Measurements from ENCODE around the gene MRPL49.

The MRPL49 gene

DNA sequence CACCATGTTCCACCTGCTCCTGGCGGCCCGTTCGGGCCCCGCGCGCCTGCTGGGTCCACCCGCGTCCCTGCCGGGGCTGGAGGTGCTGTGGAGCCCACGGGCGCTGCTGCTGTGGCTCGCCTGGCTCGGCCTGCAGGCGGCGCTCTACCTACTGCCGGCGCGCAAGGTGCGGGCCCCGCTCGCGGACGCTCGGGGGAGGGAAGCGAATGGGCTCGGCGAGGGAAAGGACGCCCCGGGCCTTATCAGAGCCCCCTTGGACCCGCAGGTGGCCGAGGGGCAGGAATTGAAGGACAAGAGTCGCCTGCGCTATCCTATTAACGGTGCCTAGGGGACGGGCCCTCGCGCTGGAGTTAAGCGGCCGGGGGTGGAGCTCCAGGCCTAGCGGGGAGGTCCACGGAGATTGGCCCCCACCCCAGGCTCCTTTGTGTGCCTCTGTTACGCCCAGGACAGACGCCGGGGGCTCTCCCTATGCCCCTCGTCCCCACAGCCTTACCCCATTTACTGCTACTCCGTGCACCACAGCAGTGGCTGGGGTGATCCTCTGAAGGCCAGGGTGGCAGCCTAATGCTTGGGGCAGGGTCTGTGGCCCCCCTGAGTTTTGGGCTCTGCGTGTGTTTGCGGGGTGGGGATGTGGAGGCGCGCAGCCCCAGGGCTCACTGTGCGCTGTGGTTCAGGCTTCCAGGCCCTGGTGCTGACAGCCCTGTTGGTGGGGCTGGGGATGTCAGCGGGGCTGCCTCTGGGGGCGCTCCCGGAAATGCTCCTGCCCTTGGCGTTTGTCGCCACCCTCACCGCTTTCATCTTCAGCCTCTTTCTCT is 9.4 kb upstream of the MRPL49 start:
- no peaks in the 10 kb centered on the region for H3K9me3 ChIP-seq (ENCODE audit: control insufficient read depth in 2 of 2, low read length in 2 of 2)
- H3K27ac ChIP-seq (ENCODE audit: low read length): peak overlapping the region; percentile 53
- peak overlapping the region; percentile 68 to 70 for H3K9ac ChIP-seq (ENCODE audit: low read length in 2 of 2)
- H3K27me3 ChIP-seq (ENCODE audit: control insufficient read depth in 1 of 2, insufficient read depth in 2 of 2, low read length in 2 of 2): no peaks in the 10 kb centered on the region
- H3K4me3 ChIP-seq (ENCODE audit: low read length in 2 of 2): peak overlapping the region; percentile 62 to 74
- peaks cover 53% of the 10 kb centered on the region for H3K4me1 ChIP-seq (ENCODE audit: control insufficient read depth, insufficient read depth, low read length)
- peaks cover 7 to 20% of the 10 kb centered on the region in 2 donors for H3K36me3 ChIP-seq (ENCODE audit: control insufficient read depth in 2 of 2, insufficient read depth in 2 of 2, low read length in 2 of 2)

GRCh38 chr11:65113361-65113756 is 8.8 kb upstream of the MRPL49 start:
- peaks cover 53% of the 10 kb centered on the region for H3K4me1 ChIP-seq (ENCODE audit: control insufficient read depth, insufficient read depth, low read length)
- peaks cover 7 to 14% of the 10 kb centered on the region in 2 donors for H3K36me3 ChIP-seq (ENCODE audit: control insufficient read depth in 2 of 2, insufficient read depth in 2 of 2, low read length in 2 of 2)
- H3K4me3 ChIP-seq (ENCODE audit: low read length in 2 of 2): peak overlapping the region in 1 of 2 donors; percentile 74
- H3K9ac ChIP-seq (ENCODE audit: low read length in 2 of 2): peak overlapping the region in 1 of 2 donors; percentile 68
- no peak overlapping the region for H3K27ac ChIP-seq (ENCODE audit: low read length)
- no peaks in the 10 kb centered on the region for H3K27me3 ChIP-seq (ENCODE audit: control insufficient read depth in 1 of 2, insufficient read depth in 2 of 2, low read length in 2 of 2)
- H3K9me3 ChIP-seq (ENCODE audit: control insufficient read depth in 2 of 2, low read length in 2 of 2): no peaks in the 10 kb centered on the region

DNA sequence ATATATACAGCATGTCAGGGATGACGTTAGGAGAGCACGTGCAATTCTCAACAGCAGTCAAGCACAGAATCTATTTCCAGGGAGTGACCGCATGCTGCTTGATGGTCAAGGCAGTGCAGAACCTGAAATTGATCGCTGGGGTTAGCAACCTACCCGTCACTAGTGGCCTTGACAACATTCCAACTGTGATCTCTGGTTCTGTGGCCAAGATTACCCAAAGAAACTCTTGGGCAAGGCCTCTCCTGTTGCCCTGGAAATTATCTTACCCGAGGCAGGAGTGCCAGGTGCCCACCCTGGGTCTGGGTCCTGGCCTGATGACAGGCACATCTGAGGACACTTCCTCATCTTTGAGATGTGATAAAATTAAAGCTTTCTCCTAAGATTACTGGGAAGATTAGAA is 8.3 kb upstream of the MRPL49 start:
- no peak overlapping the region for H3K9ac ChIP-seq (ENCODE audit: low read length in 2 of 2)
- H3K4me1 ChIP-seq (ENCODE audit: control insufficient read depth, insufficient read depth, low read length): peaks cover 53% of the 10 kb centered on the region
- no peaks in the 10 kb centered on the region for H3K27me3 ChIP-seq (ENCODE audit: control insufficient read depth in 1 of 2, insufficient read depth in 2 of 2, low read length in 2 of 2)
- peaks cover 5 to 13% of the 10 kb centered on the region in 2 donors for H3K36me3 ChIP-seq (ENCODE audit: control insufficient read depth in 2 of 2, insufficient read depth in 2 of 2, low read length in 2 of 2)
- H3K4me3 ChIP-seq (ENCODE audit: low read length in 2 of 2): no peak overlapping the region
- H3K9me3 ChIP-seq (ENCODE audit: control insufficient read depth in 2 of 2, low read length in 2 of 2): no peaks in the 10 kb centered on the region
- no peak overlapping the region for H3K27ac ChIP-seq (ENCODE audit: low read length)

DNA sequence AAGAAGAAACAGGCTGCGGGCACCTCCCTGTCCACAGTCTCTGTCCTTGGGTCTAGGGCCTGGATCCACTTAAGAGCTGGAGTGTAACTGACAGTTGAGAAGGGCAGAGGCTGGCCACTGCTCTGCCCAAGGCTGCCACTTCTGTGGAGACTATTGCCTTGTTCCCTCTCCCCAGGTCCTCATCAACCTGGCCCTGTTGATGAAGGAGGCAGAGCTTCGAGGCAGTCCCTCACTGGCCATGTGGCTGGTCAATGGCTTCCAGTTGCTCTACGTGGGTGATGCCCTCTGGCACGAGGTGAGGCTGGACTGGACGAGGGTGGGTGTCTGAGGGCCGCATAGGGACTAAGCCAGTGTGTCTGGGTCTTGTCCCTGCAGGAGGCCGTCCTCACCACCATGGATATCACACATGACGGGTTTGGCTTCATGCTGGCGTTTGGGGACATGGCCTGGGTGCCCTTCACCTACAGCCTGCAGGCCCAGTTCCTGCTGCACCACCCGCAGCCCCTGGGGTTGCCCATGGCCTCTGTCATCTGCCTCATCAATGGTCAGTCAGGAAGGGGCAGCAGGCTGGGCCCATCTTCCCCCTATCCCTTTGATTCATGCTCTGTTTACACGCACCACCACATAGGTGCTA is 7.5 kb upstream of the MRPL49 start:
- Histone ChIP-seq H3K36me3 (ENCODE audit: control insufficient read depth in 2 of 2, insufficient read depth in 2 of 2, low read length in 2 of 2) (peaks cover 2 to 15% of the 10 kb centered on the region in 2 donors), H3K4me1 (ENCODE audit: control insufficient read depth, insufficient read depth, low read length) (peaks cover 53% of the 10 kb centered on the region)

DNA sequence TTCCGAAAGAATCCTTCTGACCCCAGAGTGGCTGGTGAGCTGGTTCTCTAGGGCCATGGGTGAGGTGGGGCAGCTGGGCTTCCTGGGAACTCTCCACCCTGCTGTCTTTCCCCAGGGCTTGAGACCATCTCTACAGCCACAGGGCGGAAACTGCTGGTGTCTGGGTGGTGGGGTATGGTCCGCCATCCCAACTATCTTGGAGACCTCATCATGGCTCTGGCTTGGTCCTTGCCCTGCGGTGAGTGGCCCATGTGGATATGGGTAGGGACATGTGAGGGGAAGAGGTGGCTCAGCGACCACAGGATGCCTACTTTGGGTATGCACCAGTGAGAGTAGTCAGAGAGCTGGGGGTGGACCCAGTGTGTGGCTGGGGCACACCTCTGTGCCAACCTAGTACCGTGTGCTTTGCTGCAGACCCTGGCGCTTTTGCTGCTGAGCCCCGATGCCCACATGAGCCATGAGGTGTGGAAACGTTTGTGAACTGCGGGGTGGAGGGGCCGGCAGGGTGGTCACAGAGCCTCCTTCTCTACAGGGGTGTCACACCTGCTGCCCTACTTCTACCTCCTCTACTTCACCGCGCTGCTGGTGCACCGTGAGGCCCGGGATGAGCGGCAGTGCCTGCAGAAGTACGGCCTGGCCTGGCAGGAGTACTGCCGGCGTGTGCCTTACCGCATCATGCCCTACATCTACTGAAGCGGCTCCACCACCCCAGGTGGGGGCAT is 6.6 kb upstream of the MRPL49 start:
- peaks cover 10 to 24% of the 10 kb centered on the region in 2 donors for H3K36me3 ChIP-seq (ENCODE audit: control insufficient read depth in 2 of 2, insufficient read depth in 2 of 2, low read length in 2 of 2)
- no peaks in the 10 kb centered on the region for H3K27me3 ChIP-seq (ENCODE audit: control insufficient read depth in 1 of 2, insufficient read depth in 2 of 2, low read length in 2 of 2)
- no peaks in the 10 kb centered on the region for H3K9me3 ChIP-seq (ENCODE audit: control insufficient read depth in 2 of 2, low read length in 2 of 2)
- H3K9ac ChIP-seq (ENCODE audit: low read length in 2 of 2): no peak overlapping the region
- no peak overlapping the region for H3K4me3 ChIP-seq (ENCODE audit: low read length in 2 of 2)
- H3K27ac ChIP-seq (ENCODE audit: low read length): no peak overlapping the region
- peaks cover 55% of the 10 kb centered on the region for H3K4me1 ChIP-seq (ENCODE audit: control insufficient read depth, insufficient read depth, low read length)

More for the DNA sequence above, 7.5 kb upstream of the MRPL49 start:
- Histone ChIP-seq H3K9me3 (ENCODE audit: control insufficient read depth in 2 of 2, low read length in 2 of 2) (no peaks in the 10 kb centered on the region), H3K9ac (ENCODE audit: low read length in 2 of 2) (no peak overlapping the region), H3K27me3 (ENCODE audit: control insufficient read depth in 1 of 2, insufficient read depth in 2 of 2, low read length in 2 of 2) (no peaks in the 10 kb centered on the region), H3K27ac (ENCODE audit: low read length) (no peak overlapping the region), H3K4me3 (ENCODE audit: low read length in 2 of 2) (no peak overlapping the region)

DNA sequence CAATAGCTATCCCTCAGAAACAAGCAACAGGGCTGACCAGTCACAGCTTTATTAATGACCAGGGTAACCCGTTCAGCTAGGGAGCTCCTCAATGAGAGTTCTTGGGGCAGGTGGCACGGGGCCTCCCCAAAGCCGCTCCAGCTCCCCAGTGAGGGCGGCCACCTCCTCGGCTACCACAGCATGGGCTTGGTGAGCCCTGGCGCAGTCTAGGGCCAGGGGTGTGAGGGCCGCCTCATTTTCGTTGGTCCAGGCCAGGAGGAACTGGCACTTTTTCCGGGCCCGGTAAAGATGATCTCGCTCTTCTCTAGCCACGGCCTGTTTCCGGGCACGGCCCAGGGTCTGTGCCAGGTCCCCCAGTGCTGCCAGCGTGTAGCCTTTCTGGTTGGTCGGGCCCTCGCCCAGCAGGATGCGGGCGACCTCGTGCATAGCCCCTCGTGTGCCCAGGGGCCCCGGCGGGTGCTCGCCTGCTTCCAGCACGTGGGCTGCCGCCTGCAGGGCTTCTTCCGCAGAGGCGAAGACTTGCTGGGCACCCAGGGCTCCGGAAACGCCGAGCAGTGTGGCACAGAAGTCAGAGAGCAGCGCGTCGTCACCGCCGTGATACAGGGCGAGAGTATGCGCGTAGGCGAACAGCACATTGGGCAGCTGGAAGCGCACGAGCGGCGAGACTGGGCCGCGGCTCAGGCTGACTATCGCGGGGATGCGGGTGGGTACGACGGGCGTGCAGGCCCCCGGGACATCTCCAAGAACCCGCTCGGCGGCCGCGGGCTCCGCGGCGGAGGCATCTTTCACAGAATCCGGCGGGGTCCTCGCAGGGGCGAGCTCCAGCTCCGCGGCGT is 5.5 kb upstream of the MRPL49 start:
- H3K9me3 ChIP-seq (ENCODE audit: control insufficient read depth in 2 of 2, low read length in 2 of 2): no peaks in the 10 kb centered on the region
- H3K4me3 ChIP-seq (ENCODE audit: low read length in 2 of 2): peak overlapping the region; percentile 88 to 97
- peak overlapping the region; percentile 84 for H3K27ac ChIP-seq (ENCODE audit: low read length)
- no peaks in the 10 kb centered on the region for H3K27me3 ChIP-seq (ENCODE audit: control insufficient read depth in 1 of 2, insufficient read depth in 2 of 2, low read length in 2 of 2)
- peak overlapping the region; percentile 83 to 93 for H3K9ac ChIP-seq (ENCODE audit: low read length in 2 of 2)
- peaks cover 55% of the 10 kb centered on the region for H3K4me1 ChIP-seq (ENCODE audit: control insufficient read depth, insufficient read depth, low read length)
- peaks cover 18 to 27% of the 10 kb centered on the region in 2 donors for H3K36me3 ChIP-seq (ENCODE audit: control insufficient read depth in 2 of 2, insufficient read depth in 2 of 2, low read length in 2 of 2)

GRCh38 chr11:65117206-65118096 is 4.7 kb upstream of the MRPL49 start, which contains the start of gene ZNHIT2:
ZNHIT2 (minus strand) TSS chr11:65117701; CDS start chr11:65117653, 48 bp downstream.
- H3K27me3 ChIP-seq (ENCODE audit: control insufficient read depth in 1 of 2, insufficient read depth in 2 of 2, low read length in 2 of 2): no peaks in the 10 kb centered on the region
- peaks cover 55% of the 10 kb centered on the region for H3K4me1 ChIP-seq (ENCODE audit: control insufficient read depth, insufficient read depth, low read length)
- H3K27ac ChIP-seq (ENCODE audit: low read length): peak within 1 kb of the TSS; percentile 84
- H3K9me3 ChIP-seq (ENCODE audit: control insufficient read depth in 2 of 2, low read length in 2 of 2): no peaks in the 10 kb centered on the region
- H3K4me3 ChIP-seq (ENCODE audit: low read length in 2 of 2): peak within 1 kb of the TSS; percentile 88 to 97
- H3K36me3 ChIP-seq (ENCODE audit: control insufficient read depth in 2 of 2, insufficient read depth in 2 of 2, low read length in 2 of 2): peaks cover 18 to 27% of the 10 kb centered on the region in 2 donors
- peak within 1 kb of the TSS; percentile 83 to 93 for H3K9ac ChIP-seq (ENCODE audit: low read length in 2 of 2)

DNA sequence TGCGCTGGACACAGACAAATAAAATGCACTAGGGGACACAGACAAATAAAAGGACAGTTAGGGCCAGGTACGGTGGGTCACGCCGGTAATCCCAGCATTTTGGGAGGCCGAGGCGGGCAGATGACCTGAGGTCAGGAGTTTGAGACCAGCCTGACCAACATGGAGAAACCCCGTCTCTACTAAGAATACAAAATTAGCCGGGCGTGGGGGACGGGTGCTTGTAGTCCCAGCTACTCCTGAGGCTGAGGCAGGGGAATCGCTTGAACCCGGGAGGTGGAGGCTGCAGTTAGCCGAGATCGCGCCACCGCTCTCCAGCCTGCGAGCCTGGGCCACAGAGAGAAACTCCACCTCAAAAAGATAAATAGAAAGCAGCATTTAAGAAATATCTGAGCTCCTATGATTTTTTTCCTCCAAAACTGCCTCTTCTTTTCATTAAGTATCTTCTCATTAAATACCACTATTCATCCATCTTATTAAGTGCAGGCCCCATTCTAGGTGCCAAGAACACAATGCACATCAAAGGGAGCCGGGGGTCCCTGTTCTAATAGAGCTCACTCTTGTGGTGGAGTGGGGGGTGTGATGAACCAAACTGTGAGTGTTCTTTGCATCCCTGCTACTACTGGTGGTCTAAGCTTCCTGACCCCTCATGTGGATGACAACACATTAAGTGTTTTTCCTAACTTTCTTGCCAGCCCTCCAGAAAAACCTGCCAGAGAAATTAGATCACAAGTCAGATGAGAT is 3.9 kb upstream of the MRPL49 start:
- H3K9me3 ChIP-seq (ENCODE audit: control insufficient read depth in 2 of 2, low read length in 2 of 2): no peaks in the 10 kb centered on the region
- H3K9ac ChIP-seq (ENCODE audit: low read length in 2 of 2): no peak overlapping the region
- H3K27me3 ChIP-seq (ENCODE audit: control insufficient read depth in 1 of 2, insufficient read depth in 2 of 2, low read length in 2 of 2): no peaks in the 10 kb centered on the region
- peak overlapping the region in 1 of 2 donors; percentile 29 for H3K4me3 ChIP-seq (ENCODE audit: low read length in 2 of 2)
- peaks cover 48% of the 10 kb centered on the region for H3K4me1 ChIP-seq (ENCODE audit: control insufficient read depth, insufficient read depth, low read length)
- H3K27ac ChIP-seq (ENCODE audit: low read length): peak overlapping the region; percentile 31
- H3K36me3 ChIP-seq (ENCODE audit: control insufficient read depth in 2 of 2, insufficient read depth in 2 of 2, low read length in 2 of 2): peaks cover 18 to 27% of the 10 kb centered on the region in 2 donors
